ENCODE results near the gene AKAP13.

AKAP13 gene

GRCh38 chr15:85717212-85717611, 336.8 kb downstream of the AKAP13 start:
- no peak for DNase-seq

- no peak for DNase-seq
Measured at GRCh38 chr15:85718271-85718971, 338.0 kb downstream of the AKAP13 start.

- DNase-seq = no peak
Measured at GRCh38 chr15:85718981-85719380, 338.6 kb downstream of the AKAP13 start.

GRCh38 chr15:85722374-85723152, 342.2 kb downstream of the AKAP13 start:
- DNase-seq = no peak

- DNase-seq = peak in 1 of 2 donors; percentile 63
Measured at GRCh38 chr15:85723960-85724945, 343.9 kb downstream of the AKAP13 start.

GRCh38 chr15:85725019-85725418, 344.6 kb downstream of the AKAP13 start:
- no peak for DNase-seq

- no peak for DNase-seq
Measured at GRCh38 chr15:85725564-85725963, 345.2 kb downstream of the AKAP13 start.

- no peak for DNase-seq
Measured at GRCh38 chr15:85726454-85726853, 346.1 kb downstream of the AKAP13 start.

GRCh38 chr15:85727068-85727467, 346.7 kb downstream of the AKAP13 start:
- DNase-seq = no peak

GRCh38 chr15:85730001-85730820, 349.8 kb downstream of the AKAP13 start:
- DNase-seq = peak; percentile 47 to 79

GRCh38 chr15:85733416-85733815, 353.0 kb downstream of the AKAP13 start:
- DNase-seq = no peak

GRCh38 chr15:85737061-85737460, 356.7 kb downstream of the AKAP13 start:
- no peak for DNase-seq

- DNase-seq = no peak
Measured at GRCh38 chr15:85741021-85741421, 360.6 kb downstream of the AKAP13 start.

GRCh38 chr15:85741662-85742061, 361.3 kb downstream of the AKAP13 start:
- no peak for DNase-seq

- DNase-seq = no peak
Measured at GRCh38 chr15:85742186-85742821, 361.9 kb downstream of the AKAP13 start.

GRCh38 chr15:85743392-85744055, 363.1 kb downstream of the AKAP13 start:
- no peak for DNase-seq

- DNase-seq = no peak
Measured at GRCh38 chr15:85744579-85744978, 364.2 kb downstream of the AKAP13 start.

GRCh38 chr15:85745023-85745422, 364.6 kb downstream of the AKAP13 start:
- DNase-seq = no peak

- DNase-seq = no peak
Measured at GRCh38 chr15:85745525-85746150, 365.2 kb downstream of the AKAP13 start.

- DNase-seq = peak in 1 of 2 donors; percentile 1
Measured at GRCh38 chr15:85746641-85747040, 366.2 kb downstream of the AKAP13 start.

GRCh38 chr15:85748176-85748575, 367.8 kb downstream of the AKAP13 start:
- peak in 1 of 2 donors; percentile 4 for DNase-seq

Data from CD4-positive, alpha-beta T cell treated with Interleukin-4 for 1 hour (primary cell).